ENCODE measurements around the gene ITGB6.

- TF ChIP-seq CTCF (IDR thresholded peaks at IDR 0.05) (no peak), POLR2A (IDR thresholded peaks at IDR 0.05) (no peak), POLR2AphosphoS5 (IDR thresholded peaks at IDR 0.05; ENCODE audit: insufficient read depth in 1 of 2, low read depth in 1 of 2) (no peak)
These were observed 131.2 kb downstream of the ITGB6 start for GRCh38 chr2:160068906-160069305.

Measured in vagina (tissue), 2 donors.